ENCODE data around the gene SPDYE11. TPM values are rescaled to one million over a fixed set of nuclear protein-coding genes. Genes with fewer than 3 reads are reported as not detected.
"Not testable (repeated sequence)": the region's sequence is repeated elsewhere in the genome, so short reads cannot be mapped to it uniquely, and the experiment has no call there.

Gene SPDYE11
- total RNA-seq: not detected

- DNase-seq (ENCODE audit: low read depth in 2 of 3, low spot score in 2 of 3): not testable (repeated sequence)
Measured at GRCh38 chr7:73057811-73058210, at the start of gene SPDYE11. Gene SPDYE11 (minus strand): TSS chr7:73057911. CDS start chr7:73056111, 1,800 bp downstream.

GRCh38 chr7:73085938-73086337 lies 28.2 kb upstream of the SPDYE11 start, which contains the start of gene SPDYE9:
Gene SPDYE9 (minus strand): TSS chr7:73086038. CDS start chr7:73084238, 1,800 bp downstream.
- DNase-seq (ENCODE audit: low read depth in 2 of 3, low spot score in 2 of 3): not testable (repeated sequence)

GRCh38 chr7:73029666-73030065 lies 28.0 kb downstream of the SPDYE11 start, which contains the start of gene SPDYE8:
Gene SPDYE8 (minus strand): TSS chr7:73029766. CDS start chr7:73027966, 1,800 bp downstream.
- DNase-seq (ENCODE audit: low read depth in 2 of 3, low spot score in 2 of 3): not testable (repeated sequence)

GRCh38 chr7:73006491-73006890 lies 51.2 kb downstream of the SPDYE11 start:
- not testable (repeated sequence) for DNase-seq (ENCODE audit: low read depth in 2 of 3, low spot score in 2 of 3)

GRCh38 chr7:73005693-73006447 lies 51.8 kb downstream of the SPDYE11 start:
- DNase-seq (ENCODE audit: low read depth in 2 of 3, low spot score in 2 of 3): peak; percentile 58 to 98 (median 96)

- DNase-seq (ENCODE audit: low read depth in 2 of 3, low spot score in 2 of 3): not testable (repeated sequence)
Measured at GRCh38 chr7:73005356-73005692, 52.4 kb downstream of the SPDYE11 start.

- not testable (repeated sequence) for DNase-seq (ENCODE audit: low read depth in 2 of 3, low spot score in 2 of 3)
Measured at GRCh38 chr7:72997887-72998468, 59.7 kb downstream of the SPDYE11 start.

Small RNA genes within 50 kb of the gene (small RNA-seq; reads per million reads assigned to genes)
- gene RF00019: not detected

Other genes starting within 250 kb of the SPDYE11 start
- gene TYW1B, start 229.7 kb downstream of the SPDYE11 start, total RNA-seq: 6.7 TPM
- gene POM121, start 132.8 kb downstream of the SPDYE11 start, total RNA-seq: 21.5 TPM
- 5.9 TPM for gene TRIM74, start 88.4 kb downstream of the SPDYE11 start, total RNA-seq
- not detected for gene SPDYE8, start 28.1 kb downstream of the SPDYE11 start, total RNA-seq
- gene SPDYE9, start 28.1 kb upstream of the SPDYE11 start, total RNA-seq: not detected

Measured in hematopoietic multipotent progenitor cell (in vitro differentiated cells).